GM12874 (cell line): ENCODE data around the gene ANO4.

ENCODE experiments used
- TF ChIP-seq, protein P1 (sequence below): IDR thresholded peaks from 2 replicates; pipeline ENCODE4 v1.5.1; 2011; ENCODE audit warnings: low read depth, mild to moderate bottlenecking, control low read depth, low read length, moderate library complexity; ENCODE audit not compliant: insufficient read depth

Gene ANO4

GRCh38 chr12:100801320-100801719, 6.7 kb downstream of the ANO4 start:
- TF ChIP-seq, protein P1, sequence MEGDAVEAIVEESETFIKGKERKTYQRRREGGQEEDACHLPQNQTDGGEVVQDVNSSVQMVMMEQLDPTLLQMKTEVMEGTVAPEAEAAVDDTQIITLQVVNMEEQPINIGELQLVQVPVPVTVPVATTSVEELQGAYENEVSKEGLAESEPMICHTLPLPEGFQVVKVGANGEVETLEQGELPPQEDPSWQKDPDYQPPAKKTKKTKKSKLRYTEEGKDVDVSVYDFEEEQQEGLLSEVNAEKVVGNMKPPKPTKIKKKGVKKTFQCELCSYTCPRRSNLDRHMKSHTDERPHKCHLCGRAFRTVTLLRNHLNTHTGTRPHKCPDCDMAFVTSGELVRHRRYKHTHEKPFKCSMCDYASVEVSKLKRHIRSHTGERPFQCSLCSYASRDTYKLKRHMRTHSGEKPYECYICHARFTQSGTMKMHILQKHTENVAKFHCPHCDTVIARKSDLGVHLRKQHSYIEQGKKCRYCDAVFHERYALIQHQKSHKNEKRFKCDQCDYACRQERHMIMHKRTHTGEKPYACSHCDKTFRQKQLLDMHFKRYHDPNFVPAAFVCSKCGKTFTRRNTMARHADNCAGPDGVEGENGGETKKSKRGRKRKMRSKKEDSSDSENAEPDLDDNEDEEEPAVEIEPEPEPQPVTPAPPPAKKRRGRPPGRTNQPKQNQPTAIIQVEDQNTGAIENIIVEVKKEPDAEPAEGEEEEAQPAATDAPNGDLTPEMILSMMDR, result no peak

DNA sequence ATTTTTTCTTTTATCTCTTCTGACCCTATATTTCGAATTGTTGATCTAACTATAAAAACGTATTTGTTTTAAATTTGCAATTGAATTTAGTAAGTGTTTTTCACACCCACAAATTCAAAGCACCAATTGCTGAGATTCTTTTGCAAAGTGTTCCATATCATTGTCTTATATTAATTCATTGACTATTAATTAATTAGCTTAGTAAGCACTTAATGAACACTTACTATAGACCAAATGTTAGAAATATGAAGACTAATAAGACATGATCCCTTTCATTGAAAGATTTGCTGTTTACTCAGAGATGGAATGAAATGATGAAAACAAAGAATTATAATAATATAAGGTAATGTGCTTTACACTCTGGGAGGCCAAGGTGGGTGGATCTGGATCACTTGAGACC, 14.2 kb downstream of the ANO4 start:
- TF ChIP-seq, protein P1, result no peak

DNA sequence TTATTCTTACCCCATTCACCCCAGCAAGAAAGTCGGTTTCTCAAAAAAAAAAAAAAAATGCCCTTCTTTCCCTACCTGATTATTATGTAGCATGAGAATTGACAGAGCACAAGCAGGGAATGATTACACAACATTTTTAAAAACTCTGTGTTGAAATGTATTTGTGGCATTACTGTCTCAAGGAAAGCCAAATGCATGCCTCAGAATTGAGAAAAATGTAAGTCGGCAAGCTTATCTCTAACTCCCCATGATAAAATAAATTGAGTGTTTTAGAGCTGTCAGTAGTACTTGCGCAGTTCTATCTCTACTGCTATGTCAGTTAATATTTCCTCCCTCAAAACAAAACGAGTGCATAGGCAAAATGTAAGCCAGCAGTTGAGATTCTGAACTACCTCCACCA, 25.7 kb downstream of the ANO4 start:
- TF ChIP-seq, protein P1, result no peak

- TF ChIP-seq, protein P1, result no peak
Measured at GRCh38 chr12:100823963-100824362, 29.4 kb downstream of the ANO4 start.

DNA sequence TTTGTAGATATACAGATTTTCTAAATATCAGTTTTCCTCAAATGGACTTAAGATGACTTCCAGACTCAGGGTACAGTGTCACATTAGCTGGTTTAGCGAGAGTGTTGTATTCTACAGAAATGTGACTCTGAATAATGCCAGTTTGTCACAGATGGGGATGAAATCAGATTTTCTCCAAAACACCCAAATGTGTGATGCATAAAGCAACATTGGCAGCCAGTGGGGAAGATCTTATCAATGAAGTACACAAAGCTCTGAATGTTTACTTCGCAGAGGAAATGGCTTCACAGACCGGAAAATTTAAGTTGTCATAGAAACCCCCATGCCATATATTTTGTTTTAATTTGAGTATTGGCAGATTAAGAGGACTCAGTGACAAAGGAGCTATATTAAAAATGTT, 29.9 kb downstream of the ANO4 start:
- TF ChIP-seq, protein P1, result no peak

DNA sequence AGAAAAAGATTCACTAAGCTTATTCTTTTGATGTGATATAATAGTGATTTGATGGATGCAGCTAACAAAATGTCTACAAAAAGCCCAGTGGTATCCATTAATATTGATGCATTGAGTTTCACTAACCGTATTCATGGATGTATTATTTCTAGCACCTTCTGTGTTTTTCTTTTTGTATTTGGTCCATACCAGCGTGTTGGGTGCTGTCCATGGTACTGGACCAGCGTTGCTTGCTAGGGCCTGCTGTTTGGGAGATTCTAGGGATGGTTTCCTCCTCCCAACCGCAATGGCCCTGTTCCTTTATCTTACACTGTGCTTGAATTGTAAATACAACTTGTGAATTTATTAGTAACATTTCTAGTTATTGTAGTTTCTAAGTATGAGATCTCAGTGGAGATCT, 31.7 kb downstream of the ANO4 start:
- TF ChIP-seq, protein P1, result no peak

GRCh38 chr12:100827901-100828520, 33.4 kb downstream of the ANO4 start:
- TF ChIP-seq, protein P1, result peak; percentile 81
